Measurements from ENCODE around the gene NUBP2.

GRCh38 chr16:1745900-1746692 is 36.7 kb upstream of the NUBP2 start:
- TF ChIP-seq POLR2A (IDR thresholded peaks at IDR 0.05; ENCODE audit: low read length) (no peak), JUN (IDR thresholded peaks at IDR 0.05) (no peak), CTCF (IDR thresholded peaks at IDR 0.05) (no peak), ELK1 (IDR thresholded peaks at IDR 0.05; ENCODE audit: low read depth, low read length) (no peak), ZC3H11A (IDR thresholded peaks at IDR 0.05) (no peak), MAZ (IDR thresholded peaks at IDR 0.05; ENCODE audit: borderline replicate concordance, low read depth, low read length) (no peak)

Measured in A549 (cell line).